ENCODE measurements around the gene CHPT1.

CHPT1 gene

DNA sequence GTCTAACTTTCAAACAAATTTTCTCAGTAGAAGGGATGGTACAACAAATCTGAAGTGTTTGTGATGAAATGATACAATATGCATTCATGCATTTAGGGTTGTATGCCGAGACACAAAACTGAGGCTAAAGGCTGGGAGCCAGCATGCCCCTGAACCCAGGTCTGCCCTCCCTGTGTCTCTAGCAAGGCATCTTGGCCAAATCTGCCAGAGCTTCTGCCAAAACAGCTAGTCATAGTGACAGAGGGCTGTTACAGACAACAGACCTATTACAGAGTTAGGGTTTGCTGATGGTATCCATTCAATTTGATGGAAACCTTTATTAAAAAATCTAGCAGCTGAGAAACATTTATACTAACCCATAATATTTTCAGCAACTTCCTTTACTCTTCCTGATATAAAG lies 11.3 kb upstream of the CHPT1 start:
- no peak for TF ChIP-seq MAX (IDR thresholded peaks at IDR 0.05; ENCODE audit: low read depth, low read length)
- no peak for TF ChIP-seq POLR2A (IDR thresholded peaks at IDR 0.05; ENCODE audit: extremely low read depth, insufficient read length)
- TF ChIP-seq CTCF (IDR thresholded peaks at IDR 0.05; ENCODE audit: low read depth, low read length): no peak
- TF ChIP-seq MYC (IDR thresholded peaks at IDR 0.05; ENCODE audit: low read depth, low read length): no peak
- H3K4me3 ChIP-seq (ENCODE audit: low read depth, low read length): no peak overlapping the region
- DNase-seq (ENCODE audit: low read depth): no peak

- no peak for DNase-seq (ENCODE audit: low read depth)
- H3K4me3 ChIP-seq (ENCODE audit: low read depth, low read length): no peak overlapping the region
- TF ChIP-seq POLR2A (IDR thresholded peaks at IDR 0.05; ENCODE audit: extremely low read depth, insufficient read length) (no peak), MAX (IDR thresholded peaks at IDR 0.05; ENCODE audit: low read depth, low read length) (no peak), CTCF (IDR thresholded peaks at IDR 0.05; ENCODE audit: low read depth, low read length) (no peak), MYC (IDR thresholded peaks at IDR 0.05; ENCODE audit: low read depth, low read length) (no peak)
Measured at GRCh38 chr12:101690544-101691098, 6.8 kb upstream of the CHPT1 start.

- TF ChIP-seq MAX (IDR thresholded peaks at IDR 0.05; ENCODE audit: low read depth, low read length) (no peak), CTCF (IDR thresholded peaks at IDR 0.05; ENCODE audit: low read depth, low read length) (no peak), MYC (IDR thresholded peaks at IDR 0.05; ENCODE audit: low read depth, low read length) (no peak), POLR2A (IDR thresholded peaks at IDR 0.05; ENCODE audit: extremely low read depth, insufficient read length) (no peak)
- no peak overlapping the region for H3K4me3 ChIP-seq (ENCODE audit: low read depth, low read length)
- DNase-seq (ENCODE audit: low read depth): no peak
Measured at GRCh38 chr12:101691503-101692096, 5.8 kb upstream of the CHPT1 start.

DNA sequence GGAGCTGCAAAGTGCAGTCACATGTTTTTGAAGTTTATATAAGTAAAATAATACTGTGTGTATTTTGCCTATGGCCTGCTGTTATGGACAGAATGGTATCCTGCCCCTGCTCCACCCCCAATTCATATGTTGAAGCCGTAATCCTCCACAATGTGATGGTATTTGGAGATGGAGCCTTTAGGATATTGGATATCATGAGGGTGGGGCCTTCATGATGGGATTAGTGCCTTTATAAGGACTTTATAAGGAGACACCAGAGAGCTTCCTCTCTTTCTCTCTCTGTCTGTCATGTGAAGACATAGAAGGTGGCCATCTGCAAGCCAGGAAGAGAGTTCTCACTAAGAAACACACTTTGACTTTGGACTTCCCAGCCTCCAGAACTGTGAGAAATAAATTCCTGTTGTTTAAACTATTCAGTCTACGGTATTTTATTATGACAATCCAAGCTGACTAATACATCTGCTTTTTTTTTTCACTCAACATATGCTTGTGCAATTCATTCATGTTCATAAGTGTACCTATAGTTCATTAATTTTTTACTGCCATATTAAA lies 3.1 kb upstream of the CHPT1 start:
- DNase-seq (ENCODE audit: low read depth): no peak
- TF ChIP-seq MAX (IDR thresholded peaks at IDR 0.05; ENCODE audit: low read depth, low read length) (no peak), POLR2A (IDR thresholded peaks at IDR 0.05; ENCODE audit: extremely low read depth, insufficient read length) (no peak), MYC (IDR thresholded peaks at IDR 0.05; ENCODE audit: low read depth, low read length) (no peak), CTCF (IDR thresholded peaks at IDR 0.05; ENCODE audit: low read depth, low read length) (no peak)
- no peak overlapping the region for H3K4me3 ChIP-seq (ENCODE audit: low read depth, low read length)

DNA sequence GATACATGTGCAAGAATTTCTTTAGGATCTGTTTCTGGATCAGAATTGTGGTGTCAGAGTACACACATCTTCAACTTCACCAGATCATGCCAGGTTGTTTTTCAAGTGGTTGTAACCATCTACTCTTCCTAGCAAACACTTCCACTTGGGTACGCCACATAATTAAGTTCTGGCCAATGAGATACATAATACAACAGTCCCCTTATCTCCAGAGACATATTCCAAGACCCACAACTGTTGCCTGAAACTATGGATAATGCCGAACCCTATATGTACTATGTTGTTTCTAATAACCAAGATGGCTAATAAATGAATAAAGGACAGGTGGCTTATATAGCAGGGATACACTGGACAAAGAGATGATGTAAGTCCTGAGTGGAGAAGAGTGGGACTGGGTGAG lies 2.5 kb upstream of the CHPT1 start:
- TF ChIP-seq CTCF (IDR thresholded peaks at IDR 0.05; ENCODE audit: low read depth, low read length) (no peak), MYC (IDR thresholded peaks at IDR 0.05; ENCODE audit: low read depth, low read length) (no peak), MAX (IDR thresholded peaks at IDR 0.05; ENCODE audit: low read depth, low read length) (no peak), POLR2A (IDR thresholded peaks at IDR 0.05; ENCODE audit: extremely low read depth, insufficient read length) (no peak)
- no peak overlapping the region for H3K4me3 ChIP-seq (ENCODE audit: low read depth, low read length)
- DNase-seq (ENCODE audit: low read depth): no peak

Data from NB4 (cell line).